Endodermal cell (in vitro differentiated cells): ENCODE data around the gene MMP12. TPM values are rescaled to one million over a fixed set of nuclear protein-coding genes. Genes with fewer than 3 reads are reported as not detected.
"Not testable (repeated sequence)": the region's sequence is repeated elsewhere in the genome, so short reads cannot be mapped to it uniquely, and the experiment has no call there.

Source experiments
- DNase-seq: peaks from one replicate; pipeline ENCODE4 v3.0.0-alpha.2; 2017
- H3K27ac ChIP-seq: 2 replicates; pipeline ENCODE4 v1.5.1; 2013; ENCODE audit warnings: mild to moderate bottlenecking, low read depth, low read length, moderate library complexity
- H3K27me3 ChIP-seq: 2 replicates; pipeline ENCODE4 v1.6.1; 2013; ENCODE audit warnings: mild to moderate bottlenecking, low read length, moderate library complexity; ENCODE audit not compliant: insufficient read depth, control insufficient read depth, poor library complexity, severe bottlenecking
- H3K36me3 ChIP-seq: 2 replicates; pipeline ENCODE4 v1.7.0; 2013; ENCODE audit warnings: mild to moderate bottlenecking, low read length, moderate library complexity; ENCODE audit not compliant: control insufficient read depth, insufficient read depth
- H3K4me1 ChIP-seq: one replicate; pipeline ENCODE4 v1.7.0; 2013; ENCODE audit warnings: low read length; ENCODE audit not compliant: control insufficient read depth, insufficient read depth
- H3K4me3 ChIP-seq: 2 replicates; pipeline ENCODE4 v1.5.1; 2013; ENCODE audit warnings: mild to moderate bottlenecking, low read length, moderate library complexity
- H3K9ac ChIP-seq: 2 replicates; pipeline ENCODE4 v1.6.1; 2013; ENCODE audit warnings: mild to moderate bottlenecking, low read length, moderate library complexity; ENCODE audit not compliant: poor library complexity, severe bottlenecking; ENCODE audit errors: extremely low read depth
- H3K9me3 ChIP-seq: 2 replicates; pipeline ENCODE4 v1.6.1; 2013; ENCODE audit warnings: mild to moderate bottlenecking, low read length, moderate library complexity; ENCODE audit not compliant: control insufficient read depth
- H3K27ac Mint-ChIP-seq: 2 replicates; pipeline ENCODE4 v1.8.0; 2020; ENCODE audit warnings: mixed read lengths
- H3K27me3 Mint-ChIP-seq: 2 replicates; pipeline ENCODE4 v1.8.0; 2021; ENCODE audit warnings: mild to moderate bottlenecking, mixed read lengths; ENCODE audit not compliant: insufficient read depth
- H3K36me3 Mint-ChIP-seq: 2 replicates; pipeline ENCODE4 v1.8.0; 2020; ENCODE audit warnings: low read depth, mixed read lengths
- H3K4me1 Mint-ChIP-seq: 2 replicates; pipeline ENCODE4 v1.8.0; 2020; ENCODE audit warnings: mixed read lengths
- H3K4me3 Mint-ChIP-seq: 2 replicates; pipeline ENCODE4 v1.8.0; 2020; ENCODE audit warnings: mild to moderate bottlenecking, moderate library complexity, mixed read lengths
- H3K9me3 Mint-ChIP-seq: 2 replicates; pipeline ENCODE4 v1.8.0; 2020; ENCODE audit warnings: mild to moderate bottlenecking, mixed read lengths
- WGBS, 2 experiments: methylation state at CpG; one replicate each; pipeline versions ENCODE4 v1.1.5 to v1.1.7; 2013; ENCODE audit warnings: missing lambda C conversion rate in 2 of 2, mixed read lengths in 1 of 2; ENCODE audit not compliant: insufficient coverage in 1 of 2, insufficient read length in 1 of 2; 5-methylcytosine and 5-hydroxymethylcytosine counted together
- total RNA-seq, 2 donors: library from RNA; stranded (reverse); fragmentation: NEBNext Ultra II Directional in 1 of 2; extraction: Animal tissue kit (Norgen Biotek cat#: 25700) in 1 of 2; gene quantifications; 2 replicates in 1 of 2; 3 replicates in 1 of 2; pipeline ENCODE4 v1.2.1, GENCODE V29; 2021
- TF ChIP-seq, protein P1 (sequence below): fragments of 200-600 bp; sonication (generic); conservative IDR thresholded peaks from 2 replicates; pipeline ENCODE4 v1.5.0; 2021; ENCODE audit warnings: antibody characterized with exemption, mild to moderate bottlenecking

MMP12 gene
- total RNA-seq, 2 donors from 2014 or later = not detected

DNA sequence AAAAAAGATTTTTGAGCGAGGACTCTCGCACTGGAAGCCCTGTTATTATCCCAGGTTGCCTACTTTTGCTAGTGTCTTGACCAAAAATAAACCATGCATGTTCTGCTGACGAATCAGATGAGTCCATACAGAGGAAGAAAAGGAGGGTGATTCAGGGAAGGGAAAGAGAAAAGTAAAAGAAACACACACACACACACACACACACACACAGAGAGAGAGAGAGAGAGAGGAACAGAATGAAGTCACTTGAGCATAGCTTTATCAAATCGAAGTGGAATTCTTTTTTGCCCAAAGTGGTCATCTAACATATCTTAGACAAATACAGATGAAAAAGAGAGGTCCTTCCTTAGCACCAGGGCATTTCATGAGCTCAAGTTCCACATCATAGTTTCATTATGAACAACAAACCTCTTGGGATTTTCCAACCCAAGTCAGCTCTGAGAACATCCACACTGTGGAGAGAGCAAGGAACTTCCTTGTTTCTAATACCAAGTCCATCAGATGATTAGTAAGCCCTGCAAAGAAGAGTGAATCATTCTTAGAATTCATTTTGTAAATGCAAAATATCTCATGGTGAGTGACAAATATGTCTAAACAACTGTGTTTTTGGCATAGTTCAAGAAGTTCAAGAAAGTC, 7.7 kb upstream of the MMP12 start:
- TF ChIP-seq, protein P1, sequence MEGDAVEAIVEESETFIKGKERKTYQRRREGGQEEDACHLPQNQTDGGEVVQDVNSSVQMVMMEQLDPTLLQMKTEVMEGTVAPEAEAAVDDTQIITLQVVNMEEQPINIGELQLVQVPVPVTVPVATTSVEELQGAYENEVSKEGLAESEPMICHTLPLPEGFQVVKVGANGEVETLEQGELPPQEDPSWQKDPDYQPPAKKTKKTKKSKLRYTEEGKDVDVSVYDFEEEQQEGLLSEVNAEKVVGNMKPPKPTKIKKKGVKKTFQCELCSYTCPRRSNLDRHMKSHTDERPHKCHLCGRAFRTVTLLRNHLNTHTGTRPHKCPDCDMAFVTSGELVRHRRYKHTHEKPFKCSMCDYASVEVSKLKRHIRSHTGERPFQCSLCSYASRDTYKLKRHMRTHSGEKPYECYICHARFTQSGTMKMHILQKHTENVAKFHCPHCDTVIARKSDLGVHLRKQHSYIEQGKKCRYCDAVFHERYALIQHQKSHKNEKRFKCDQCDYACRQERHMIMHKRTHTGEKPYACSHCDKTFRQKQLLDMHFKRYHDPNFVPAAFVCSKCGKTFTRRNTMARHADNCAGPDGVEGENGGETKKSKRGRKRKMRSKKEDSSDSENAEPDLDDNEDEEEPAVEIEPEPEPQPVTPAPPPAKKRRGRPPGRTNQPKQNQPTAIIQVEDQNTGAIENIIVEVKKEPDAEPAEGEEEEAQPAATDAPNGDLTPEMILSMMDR = no peak
- H3K27me3 ChIP-seq = no peaks in the 10 kb centered on the region
- H3K27ac ChIP-seq = no peak overlapping the region
- no peak overlapping the region for H3K9ac ChIP-seq
- Mint-ChIP-seq H3K4me3 (no peak overlapping the region), H3K27ac (no peak overlapping the region), H3K36me3 (no peaks in the 10 kb centered on the region), H3K4me1 (no peaks in the 10 kb centered on the region), H3K27me3 (no peaks in the 10 kb centered on the region), H3K9me3 (no peaks in the 10 kb centered on the region)
- 92 to 100% methylated on average over 3 to 4 of the region's 4 CpGs for WGBS, 2 experiments
- H3K4me1 ChIP-seq = no peaks in the 10 kb centered on the region
- H3K4me3 ChIP-seq = no peak overlapping the region
- no peak for DNase-seq
- no peaks in the 10 kb centered on the region for H3K9me3 ChIP-seq
- H3K36me3 ChIP-seq = no peaks in the 10 kb centered on the region

DNA sequence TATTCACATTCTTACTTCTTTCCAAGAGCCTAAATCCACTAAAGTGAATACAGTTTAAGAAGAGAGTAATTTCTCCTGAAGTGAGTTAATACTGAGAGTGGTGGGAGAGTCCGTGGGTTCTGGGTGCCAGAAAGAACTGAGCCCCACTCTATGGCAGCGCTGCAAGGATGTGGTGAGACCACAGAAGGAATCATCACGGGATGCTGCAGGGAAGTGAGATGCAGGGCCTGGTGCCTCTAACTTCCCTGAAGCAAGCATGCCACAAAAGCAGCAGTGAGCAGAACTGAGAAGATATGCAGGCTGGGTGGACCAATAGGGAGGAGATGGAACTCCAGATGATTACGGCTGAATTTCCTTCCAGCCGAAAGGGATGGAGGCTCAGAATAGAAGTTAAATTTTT, 5.0 kb upstream of the MMP12 start:
- Mint-ChIP-seq H3K27me3 (no peaks in the 10 kb centered on the region), H3K4me3 (no peak overlapping the region), H3K27ac (no peak overlapping the region), H3K9me3 (no peaks in the 10 kb centered on the region), H3K36me3 (no peaks in the 10 kb centered on the region), H3K4me1 (peaks cover 2% of the 10 kb centered on the region)
- TF ChIP-seq, protein P1 = no peak
- Histone ChIP-seq H3K4me3 (no peak overlapping the region), H3K27ac (no peak overlapping the region), H3K4me1 (no peaks in the 10 kb centered on the region), H3K9me3 (no peaks in the 10 kb centered on the region), H3K9ac (no peak overlapping the region), H3K36me3 (no peaks in the 10 kb centered on the region), H3K27me3 (no peaks in the 10 kb centered on the region)
- 93 to 94% methylated on average over 2 to 5 of the region's 5 CpGs for WGBS, 2 experiments
- DNase-seq = no peak

DNA sequence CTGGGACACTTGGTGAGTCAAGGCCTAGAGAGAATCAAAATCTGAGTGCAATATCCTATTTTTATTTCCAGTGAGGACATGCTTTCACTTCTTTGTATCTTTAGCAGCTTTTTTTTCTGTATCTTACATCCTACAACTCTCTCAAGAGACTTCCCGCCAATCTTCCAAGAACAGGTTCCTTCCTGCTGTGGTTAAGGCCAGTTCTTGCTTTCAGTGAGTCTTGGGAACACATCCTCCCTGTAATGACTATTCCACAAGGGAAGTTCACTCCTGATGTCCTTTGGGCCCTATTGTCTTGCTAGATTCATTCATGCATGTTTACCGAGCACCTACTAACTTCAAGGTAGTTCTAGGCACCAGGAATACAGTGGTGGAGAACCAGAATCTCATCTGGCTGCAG, 3.8 kb upstream of the MMP12 start:
- H3K4me3 ChIP-seq = no peak overlapping the region
- DNase-seq = no peak
- TF ChIP-seq, protein P1 = no peak
- Mint-ChIP-seq H3K36me3 (no peaks in the 10 kb centered on the region), H3K27me3 (no peaks in the 10 kb centered on the region), H3K4me1 (peaks cover 7% of the 10 kb centered on the region), H3K4me3 (no peak overlapping the region), H3K27ac (no peak overlapping the region), H3K9me3 (no peaks in the 10 kb centered on the region)
- WGBS, 2 experiments = 96 to 100% methylated on average over 1 to 2 of the region's 2 CpGs
- no peak overlapping the region for H3K27ac ChIP-seq
- H3K27me3 ChIP-seq = no peaks in the 10 kb centered on the region
- H3K4me1 ChIP-seq = no peaks in the 10 kb centered on the region
- H3K9ac ChIP-seq = no peak overlapping the region
- no peaks in the 10 kb centered on the region for H3K9me3 ChIP-seq
- no peaks in the 10 kb centered on the region for H3K36me3 ChIP-seq

DNA sequence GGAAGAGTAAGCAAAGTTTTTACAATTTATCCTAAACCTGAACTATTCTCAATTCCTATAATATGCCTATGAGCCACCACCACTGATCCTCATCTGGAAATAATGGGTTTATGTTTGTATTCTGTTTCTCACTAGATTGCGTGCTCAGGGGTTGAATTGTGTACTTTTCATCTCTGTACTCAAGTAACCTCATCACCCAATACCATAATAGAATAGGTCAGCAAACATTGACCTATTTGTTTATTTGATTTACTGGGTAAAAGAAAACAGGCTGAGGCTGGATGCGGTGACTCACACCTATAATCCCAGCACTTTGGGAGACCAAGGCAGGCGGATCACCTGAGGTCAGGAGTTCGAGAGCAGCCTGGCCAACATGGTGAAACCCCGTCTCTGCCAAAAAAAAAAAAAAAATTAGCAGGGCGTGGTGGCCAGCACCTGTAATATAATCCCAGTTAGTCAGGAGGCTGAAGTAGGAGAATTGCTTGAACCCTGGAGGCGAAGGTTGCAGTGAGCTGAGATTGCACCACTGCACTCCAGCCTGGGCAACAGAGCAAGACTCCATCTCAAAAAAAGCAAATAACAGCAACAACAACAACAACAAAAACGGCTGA, 5.3 kb downstream of the MMP12 start:
- H3K4me1 ChIP-seq, H3K4me1 Mint-ChIP-seq, DNase-seq, H3K36me3 ChIP-seq, H3K9ac ChIP-seq, H3K4me3 ChIP-seq, H3K27ac Mint-ChIP-seq, H3K36me3 Mint-ChIP-seq, H3K4me3 Mint-ChIP-seq, H3K27me3 Mint-ChIP-seq, H3K27me3 ChIP-seq, H3K27ac ChIP-seq, H3K9me3 ChIP-seq, H3K9me3 Mint-ChIP-seq: not testable (repeated sequence)
- 92 to 100% methylated on average over 4 to 7 of the region's 8 CpGs for WGBS, 2 experiments
